HFFc6 (cell line): ENCODE measurements around the gene BORA. TPM values are rescaled to one million over a fixed set of nuclear protein-coding genes. Genes with fewer than 3 reads are reported as not detected.
"Not testable (repeated sequence)": the region's sequence is repeated elsewhere in the genome, so short reads cannot be mapped to it uniquely, and the experiment has no call there.

ENCODE experiments used
- DNase-seq: peaks from one replicate; pipeline ENCODE4 v3.0.0-alpha.2; 2018
- H3K27ac Mint-ChIP-seq: 2 replicates; pipeline ENCODE4 v1.8.0; 2020; ENCODE audit warnings: mild to moderate bottlenecking, mixed read lengths
- H3K27me3 Mint-ChIP-seq: 2 replicates; pipeline ENCODE4 v1.8.0; 2021; ENCODE audit warnings: mild to moderate bottlenecking, moderate library complexity, mixed read lengths; ENCODE audit not compliant: insufficient read depth
- H3K36me3 Mint-ChIP-seq: 2 replicates; pipeline ENCODE4 v1.8.0; 2021; ENCODE audit warnings: low read depth, mixed read lengths
- H3K4me1 Mint-ChIP-seq: 2 replicates; pipeline ENCODE4 v1.8.0; 2020; ENCODE audit warnings: low read depth, mixed read lengths
- H3K4me3 Mint-ChIP-seq: 2 replicates; pipeline ENCODE4 v1.8.0; 2020; ENCODE audit warnings: mild to moderate bottlenecking, moderate library complexity, mixed read lengths
- H3K9me3 Mint-ChIP-seq: 2 replicates; pipeline ENCODE4 v1.8.0; 2020; ENCODE audit warnings: mild to moderate bottlenecking, mixed read lengths
- total RNA-seq, 6 experiments: library from RNA; stranded (reverse); fragmentation: NEBNext Ultra II Directional; extraction: Animal tissue kit (Norgen Biotek cat#: 25700); gene quantifications; 2 replicates in 1 of 6; 3 replicates in 5 of 6; pipeline ENCODE4 v1.2.3, GENCODE V29; 2021
- TF ChIP-seq, protein P1 (sequence below): fragments of 200-600 bp; sonication (generic); IDR thresholded peaks from 2 replicates; pipeline ENCODE4 v1.5.0; 2021; ENCODE audit warnings: antibody characterized with exemption, mild to moderate bottlenecking

The BORA gene
- total RNA-seq, 6 experiments from 2014 or later, result 4.9 to 9.8 (median 7.2) TPM

DNA sequence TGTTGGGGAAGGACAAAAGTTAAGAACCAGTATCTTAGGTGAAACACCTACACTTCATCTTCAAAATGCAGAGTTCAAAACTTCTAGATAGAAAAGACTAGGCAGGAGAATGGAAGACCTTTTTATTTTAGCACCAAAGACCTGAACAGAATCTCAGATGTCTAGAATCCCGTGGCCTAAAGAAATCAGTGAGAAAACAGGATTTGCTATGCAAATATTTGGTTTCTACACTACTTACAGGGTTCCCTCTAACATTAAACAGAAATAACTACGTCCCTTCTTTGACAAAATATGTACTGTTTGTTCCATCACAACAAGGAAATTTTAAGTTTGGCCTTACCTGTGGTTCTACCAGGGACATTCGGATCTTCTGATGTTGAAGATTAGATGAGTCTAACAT, 32.5 kb downstream of the BORA start:
- DNase-seq, result no peak
- Mint-ChIP-seq H3K27me3 (no peaks in the 10 kb centered on the region), H3K4me1 (peaks cover 5% of the 10 kb centered on the region), H3K4me3 (no peak overlapping the region), H3K36me3 (peaks cover 30% of the 10 kb centered on the region), H3K9me3 (no peaks in the 10 kb centered on the region), H3K27ac (no peak overlapping the region)
- TF ChIP-seq, protein P1, sequence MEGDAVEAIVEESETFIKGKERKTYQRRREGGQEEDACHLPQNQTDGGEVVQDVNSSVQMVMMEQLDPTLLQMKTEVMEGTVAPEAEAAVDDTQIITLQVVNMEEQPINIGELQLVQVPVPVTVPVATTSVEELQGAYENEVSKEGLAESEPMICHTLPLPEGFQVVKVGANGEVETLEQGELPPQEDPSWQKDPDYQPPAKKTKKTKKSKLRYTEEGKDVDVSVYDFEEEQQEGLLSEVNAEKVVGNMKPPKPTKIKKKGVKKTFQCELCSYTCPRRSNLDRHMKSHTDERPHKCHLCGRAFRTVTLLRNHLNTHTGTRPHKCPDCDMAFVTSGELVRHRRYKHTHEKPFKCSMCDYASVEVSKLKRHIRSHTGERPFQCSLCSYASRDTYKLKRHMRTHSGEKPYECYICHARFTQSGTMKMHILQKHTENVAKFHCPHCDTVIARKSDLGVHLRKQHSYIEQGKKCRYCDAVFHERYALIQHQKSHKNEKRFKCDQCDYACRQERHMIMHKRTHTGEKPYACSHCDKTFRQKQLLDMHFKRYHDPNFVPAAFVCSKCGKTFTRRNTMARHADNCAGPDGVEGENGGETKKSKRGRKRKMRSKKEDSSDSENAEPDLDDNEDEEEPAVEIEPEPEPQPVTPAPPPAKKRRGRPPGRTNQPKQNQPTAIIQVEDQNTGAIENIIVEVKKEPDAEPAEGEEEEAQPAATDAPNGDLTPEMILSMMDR, result no peak

DNA sequence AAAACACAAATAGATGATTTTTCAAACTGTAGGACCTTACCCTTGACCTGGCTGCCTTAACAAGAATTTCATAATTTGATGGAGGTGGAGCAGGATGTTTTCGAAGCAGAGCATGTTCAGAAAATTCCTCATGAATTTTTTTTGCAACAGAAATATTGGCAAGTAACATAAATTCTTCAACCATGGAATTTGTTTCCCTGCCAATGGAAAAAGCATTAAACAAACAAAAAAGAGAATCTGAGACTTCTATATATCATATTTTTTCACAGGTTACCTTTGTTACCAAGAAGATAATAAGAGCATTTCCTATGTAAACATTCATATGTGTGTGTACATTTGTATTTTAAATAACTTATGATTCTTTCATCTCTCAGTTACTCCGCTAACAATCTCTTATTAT, 35.7 kb downstream of the BORA start:
- Mint-ChIP-seq H3K9me3 (no peaks in the 10 kb centered on the region), H3K4me3 (no peak overlapping the region), H3K4me1 (peaks cover 5% of the 10 kb centered on the region), H3K27me3 (no peaks in the 10 kb centered on the region), H3K27ac (no peak overlapping the region), H3K36me3 (peaks cover 32% of the 10 kb centered on the region)
- DNase-seq, result no peak
- TF ChIP-seq, protein P1, result no peak

DNA sequence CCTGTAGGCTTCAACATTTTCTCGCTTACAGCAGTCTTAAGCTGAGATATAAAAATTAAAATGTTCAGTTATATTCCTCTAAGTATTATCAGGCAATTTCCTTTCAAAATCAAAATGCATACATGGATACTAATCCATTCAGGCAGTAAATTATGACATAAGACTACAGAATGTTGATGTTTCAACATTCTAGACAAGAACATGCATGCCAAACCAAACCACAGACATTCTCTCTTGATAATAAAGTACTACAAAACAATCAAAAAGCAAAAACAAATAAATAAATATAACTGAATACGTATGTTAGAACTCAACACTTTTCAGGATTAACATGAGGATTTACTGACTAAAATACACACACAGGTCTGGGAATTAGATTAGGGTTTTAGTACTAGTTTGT, 46.3 kb downstream of the BORA start:
- no peak for DNase-seq
- no peak overlapping the region for H3K27ac Mint-ChIP-seq
- TF ChIP-seq, protein P1, result no peak
- H3K9me3 Mint-ChIP-seq, result no peaks in the 10 kb centered on the region
- 0 out of 2 replicates have a peak, but pooled peaks cover 5% of the 10 kb centered on the region for H3K4me1 Mint-ChIP-seq
- H3K4me3 Mint-ChIP-seq, result no peak overlapping the region
- H3K36me3 Mint-ChIP-seq, result peaks cover 37% of the 10 kb centered on the region
- no peaks in the 10 kb centered on the region for H3K27me3 Mint-ChIP-seq

DNA sequence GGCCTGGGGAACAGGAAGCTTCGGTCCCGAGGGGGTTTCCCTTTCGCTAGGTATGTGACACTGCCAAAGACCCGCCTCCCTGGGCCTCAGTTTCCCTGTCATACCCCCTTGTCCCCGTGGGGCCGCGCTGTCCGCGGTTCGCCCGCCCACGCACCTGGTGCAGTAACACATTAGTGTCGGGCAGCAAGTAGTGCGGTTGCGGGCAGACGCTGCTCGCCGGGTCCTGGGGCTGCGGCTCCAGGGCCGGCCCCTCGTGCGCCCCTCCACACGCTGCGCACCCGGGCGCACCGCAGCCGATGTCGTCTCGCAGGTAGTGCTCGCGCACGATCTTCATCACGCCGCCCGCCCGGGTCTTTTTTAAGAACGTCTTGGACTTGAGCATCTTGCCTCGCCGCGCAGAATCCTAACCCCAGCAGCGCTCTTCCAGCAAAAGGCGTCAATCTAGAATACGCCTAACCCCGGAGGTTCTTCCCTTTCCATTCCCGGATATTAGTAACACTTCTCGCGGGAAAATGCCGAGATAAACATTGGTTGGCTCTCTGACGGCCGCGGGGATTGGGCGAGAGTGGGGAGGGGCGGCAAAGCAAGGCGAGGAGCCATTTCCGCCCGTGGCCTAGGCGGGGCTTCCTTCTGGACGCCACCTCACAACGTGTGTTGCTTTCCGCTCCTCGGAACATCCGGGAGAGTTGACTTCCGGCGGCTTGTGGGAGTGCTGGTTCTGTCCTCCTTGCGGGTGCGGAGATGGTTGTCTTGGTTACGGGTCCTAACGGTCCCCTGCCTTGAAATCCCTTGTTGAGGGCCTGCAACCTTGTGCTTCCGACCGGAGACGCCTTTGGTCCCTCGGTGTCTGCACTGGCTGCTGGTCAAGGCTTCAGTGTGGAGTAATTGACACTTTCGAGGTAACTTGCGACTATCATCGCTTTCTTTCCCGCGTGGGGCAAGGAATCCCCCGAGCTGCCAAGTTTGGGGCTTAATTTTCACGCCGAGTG, 54.0 kb downstream of the BORA start, which contains the start of the genes DIS3 and PIBF1:
TSS of gene DIS3 (minus strand) at position 450 of the 989 bp plus-strand sequence. CDS start at position 382, 68 bp downstream.
TSS of gene PIBF1 (plus strand) at position 683 of the 989 bp plus-strand sequence. CDS start 1,337 bp downstream, outside the sequence.
- peak; percentile 99 for DNase-seq
- H3K4me3 Mint-ChIP-seq, result peak within 1 kb of the TSS; percentile 98
- peak within 1 kb of the TSS; percentile 97 for H3K27ac Mint-ChIP-seq
- peaks cover 53% of the 10 kb centered on the region for H3K36me3 Mint-ChIP-seq
- TF ChIP-seq, protein P1, result peak; percentile 51
- peaks cover 52% of the 10 kb centered on the region for H3K4me1 Mint-ChIP-seq
- no peaks in the 10 kb centered on the region for H3K9me3 Mint-ChIP-seq
- no peaks in the 10 kb centered on the region; the same call in 1 of the 2 replicates for H3K27me3 Mint-ChIP-seq

DNA sequence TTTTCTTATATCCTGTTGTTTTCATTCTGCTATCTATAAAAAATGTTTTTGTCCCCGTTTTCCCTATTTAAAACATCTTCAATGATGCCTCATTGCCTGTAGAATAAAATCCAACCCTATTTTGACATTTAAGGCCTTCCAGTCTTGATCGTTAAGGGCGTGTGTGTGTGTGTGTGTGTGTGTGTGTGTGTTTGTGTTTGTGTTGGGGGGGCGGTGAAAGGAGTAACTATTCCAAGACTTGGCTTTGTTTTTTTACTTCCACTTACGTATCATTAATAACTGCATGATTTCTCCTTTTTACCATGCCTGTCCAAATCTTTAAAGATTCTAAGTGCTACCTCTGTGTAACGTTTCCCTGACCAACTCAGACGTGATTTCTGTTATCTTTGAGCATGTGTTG, 55.0 kb downstream of the BORA start:
- Mint-ChIP-seq H3K36me3 (peaks cover 45% of the 10 kb centered on the region), H3K27ac (peak overlapping the region; percentile 97), H3K4me3 (peak overlapping the region; percentile 98), H3K27me3 (no peaks in the 10 kb centered on the region; the same call in 1 of the 2 replicates), H3K4me1 (peaks cover 52% of the 10 kb centered on the region), H3K9me3 (no peaks in the 10 kb centered on the region)
- peak; percentile 19 for DNase-seq
- TF ChIP-seq, protein P1, result no peak

DNA sequence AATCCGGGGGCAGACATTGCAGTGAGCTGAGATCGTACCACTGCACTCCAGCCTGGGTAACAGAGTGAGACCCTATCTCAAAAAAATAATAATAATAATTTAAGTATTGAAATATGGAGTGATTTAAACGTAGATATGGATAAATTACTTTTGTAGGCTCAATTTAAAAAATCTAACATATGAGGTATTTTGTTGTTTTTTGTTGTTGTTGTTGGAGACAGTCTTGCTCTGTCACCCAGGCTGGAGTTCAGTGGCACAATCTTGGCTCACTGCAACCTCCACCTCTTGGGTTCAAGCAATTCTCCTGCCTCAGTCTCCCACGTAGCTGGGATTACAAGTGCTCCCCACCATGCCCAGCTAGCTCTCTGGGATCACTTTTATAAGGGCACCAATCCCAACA, 57.0 kb downstream of the BORA start:
- peaks cover 41% of the 10 kb centered on the region for H3K36me3 Mint-ChIP-seq
- H3K9me3 Mint-ChIP-seq, H3K27me3 Mint-ChIP-seq, H3K27ac Mint-ChIP-seq, DNase-seq, H3K4me3 Mint-ChIP-seq: not testable (repeated sequence)
- H3K4me1 Mint-ChIP-seq, result peaks cover 40% of the 10 kb centered on the region
